IPS DF 4.7 (cell line): Measurements from ENCODE around the gene ASMTL.
"Not testable (repeated sequence)": the region's sequence is repeated elsewhere in the genome, so short reads cannot be mapped to it uniquely, and the experiment has no call there.

Experiments
- DNase-seq: peaks from one replicate; pipeline ENCODE4 v3.0.0-alpha.2; 2013; ENCODE audit warnings: low spot score; ENCODE audit errors: extremely low read depth

The ASMTL gene

DNA sequence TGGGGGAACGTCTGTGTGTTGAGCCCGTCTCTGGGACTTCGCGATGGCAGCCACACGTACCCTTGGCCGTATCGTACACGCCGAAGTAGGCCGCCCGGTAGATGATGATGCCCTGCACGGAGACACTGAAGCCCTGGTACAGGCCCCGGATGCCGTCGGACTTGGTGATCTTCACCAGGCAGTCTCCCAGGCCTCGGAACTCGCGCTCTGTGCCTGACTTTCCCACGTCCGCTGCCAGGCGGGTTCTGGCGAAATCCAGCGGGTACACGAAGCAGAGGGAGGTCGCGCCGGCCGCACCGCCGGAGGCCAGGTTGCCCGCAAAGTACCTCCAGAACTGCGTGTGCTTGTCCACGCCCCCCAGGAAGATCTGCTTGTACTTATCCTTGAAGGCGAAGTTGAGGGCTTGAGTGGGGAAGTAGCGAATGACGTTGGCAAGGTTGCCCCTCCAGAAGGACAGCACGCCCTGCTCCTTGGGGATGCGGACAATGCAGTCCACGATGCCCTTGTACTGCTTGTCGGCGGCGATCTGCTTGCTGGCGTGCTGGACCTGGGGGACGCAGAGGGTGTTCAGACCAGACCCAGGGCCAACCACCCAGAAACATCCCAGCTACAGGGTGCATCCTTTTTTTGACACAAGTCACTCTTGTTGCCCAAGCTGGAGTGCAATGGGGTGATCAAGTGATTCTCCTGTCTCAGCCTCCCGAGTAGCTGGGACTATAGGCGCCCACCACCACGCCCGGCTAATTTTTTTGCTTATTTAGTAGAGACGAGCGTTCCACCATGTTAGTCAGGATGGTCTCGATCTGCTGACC, 63.3 kb downstream of the ASMTL start:
- no peak for DNase-seq

DNA sequence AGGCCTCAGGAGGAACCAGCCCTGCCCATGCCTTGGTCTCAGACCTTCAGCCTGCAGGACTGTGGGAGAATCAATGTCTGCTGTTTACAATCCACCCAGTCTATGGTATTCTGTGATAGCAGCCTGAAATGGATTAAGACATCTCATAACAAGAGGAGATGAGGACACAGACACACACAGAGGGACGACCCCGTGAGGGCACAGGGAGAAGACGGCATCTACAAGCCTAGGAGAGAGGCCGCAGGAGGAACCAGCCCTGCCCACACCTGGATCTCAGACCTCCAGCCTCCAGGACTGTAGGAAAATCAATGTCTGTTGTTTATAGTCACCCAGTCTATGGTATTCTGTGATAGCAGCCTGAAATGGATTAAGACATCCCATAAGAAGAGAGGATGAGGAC, 64.1 kb downstream of the ASMTL start:
- DNase-seq, result no peak

DNA sequence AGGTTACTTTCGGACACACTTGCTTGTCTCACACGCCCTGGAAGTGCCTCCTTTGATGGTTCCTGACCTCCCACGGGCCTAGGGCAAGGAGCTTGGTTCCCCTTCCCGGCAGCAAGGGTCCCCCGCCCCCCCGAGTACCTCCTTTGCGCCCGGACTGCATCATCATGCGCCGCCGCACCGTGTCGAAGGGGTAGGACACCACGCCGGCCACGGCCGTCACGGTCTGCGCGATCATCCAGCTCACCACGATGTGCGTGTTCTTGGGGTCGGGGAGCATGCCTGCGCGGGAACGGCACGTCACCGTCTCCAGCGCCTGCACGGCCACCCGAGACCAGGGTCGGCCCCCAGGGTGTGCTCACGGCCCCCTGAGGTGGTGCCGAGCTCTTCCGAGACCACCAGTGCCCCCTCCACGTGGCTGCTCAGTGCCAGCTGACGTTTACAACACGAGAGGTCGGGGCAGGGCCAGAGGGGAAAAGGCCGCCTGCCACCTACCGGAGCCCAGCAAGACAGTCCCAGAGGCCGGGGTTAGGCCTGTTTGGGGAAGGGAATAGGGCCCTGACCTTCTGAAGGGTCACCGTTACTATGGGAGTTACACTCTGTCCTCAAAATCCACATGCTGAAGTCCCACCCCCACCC, 65.5 kb downstream of the ASMTL start:
- no peak for DNase-seq

DNA sequence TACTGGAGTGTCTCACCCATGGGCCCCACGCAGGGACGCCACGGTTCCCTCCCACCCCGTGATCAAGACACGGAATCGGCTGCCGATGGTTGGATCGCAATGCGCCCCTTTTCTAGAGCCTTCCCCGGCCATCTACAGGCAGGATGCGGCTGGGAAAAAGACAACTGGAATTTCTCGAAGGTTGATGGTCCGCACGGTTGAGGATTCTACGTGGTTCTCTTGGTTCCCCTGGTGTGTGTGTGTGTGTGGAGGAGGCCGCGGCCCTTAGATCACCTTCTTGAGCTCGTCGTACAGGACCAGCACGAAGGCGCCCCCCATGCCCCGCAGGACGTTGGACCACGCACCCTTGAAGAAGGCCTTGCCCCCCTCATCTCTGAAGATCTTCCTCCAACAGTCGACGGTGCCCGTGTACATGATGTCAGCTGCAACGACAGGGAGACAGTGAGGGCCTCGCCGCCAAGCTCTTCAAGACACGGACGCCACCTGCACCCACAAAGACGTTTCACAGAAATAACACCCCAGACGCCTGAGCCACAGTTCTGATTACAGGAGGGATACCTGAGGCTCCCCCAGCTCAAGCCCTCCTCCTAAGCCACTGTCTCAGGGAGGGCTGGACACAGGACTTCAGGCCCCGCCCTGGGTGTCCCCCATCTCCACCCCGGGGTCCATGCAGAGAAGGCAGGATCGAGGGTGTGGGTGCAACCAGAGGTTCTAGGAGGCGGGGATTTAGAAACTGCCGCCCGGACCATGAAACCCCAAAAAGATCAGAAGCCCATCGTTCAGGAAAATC, 66.2 kb downstream of the ASMTL start:
- no peak for DNase-seq

DNA sequence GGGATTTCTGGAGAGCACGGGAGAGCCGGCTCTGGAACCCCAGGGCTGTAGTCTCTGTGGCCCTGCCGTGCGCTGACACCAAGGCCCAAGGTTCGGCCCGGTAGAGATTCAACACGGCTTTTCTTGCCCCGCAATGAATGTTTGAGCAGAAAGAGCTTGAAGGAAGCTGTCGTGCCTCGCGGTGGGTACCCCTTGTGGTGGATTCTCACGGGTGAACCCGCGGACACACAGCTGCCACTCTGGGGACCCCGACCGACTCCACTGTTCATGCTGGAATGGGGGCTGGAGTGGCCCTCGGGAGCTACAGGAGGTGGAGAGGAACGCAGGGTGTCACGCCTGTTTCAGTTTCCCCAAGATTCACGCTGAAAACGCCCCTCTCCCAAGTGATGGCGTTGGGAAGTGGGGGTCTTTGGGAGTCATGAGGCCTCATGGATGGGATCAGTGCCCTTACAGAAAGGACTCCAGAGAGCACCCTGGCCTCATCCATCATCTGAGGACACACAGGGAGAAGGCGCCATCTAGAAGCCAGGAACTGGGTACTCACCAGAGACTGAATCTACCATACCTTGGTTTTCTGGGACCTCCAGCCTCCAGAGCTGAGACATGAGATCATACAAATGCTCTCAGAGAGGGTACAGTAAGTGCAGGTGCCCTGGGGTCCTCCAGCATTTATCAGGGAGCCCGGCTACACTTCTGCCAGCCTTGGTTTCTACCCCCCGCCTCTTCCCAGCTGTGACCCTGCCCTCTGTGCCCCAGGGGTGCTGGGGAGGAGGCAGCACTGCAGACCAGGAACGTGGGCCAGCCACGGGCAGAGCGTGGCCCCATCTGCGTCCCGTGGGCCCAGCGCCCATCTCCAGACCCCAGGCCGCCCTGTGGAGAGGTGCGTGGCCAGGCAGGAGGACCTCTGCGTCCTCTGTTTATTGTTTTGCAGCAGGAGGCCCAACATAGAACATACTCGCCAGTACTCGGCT, 67.2 kb downstream of the ASMTL start:
- no peak for DNase-seq

DNA sequence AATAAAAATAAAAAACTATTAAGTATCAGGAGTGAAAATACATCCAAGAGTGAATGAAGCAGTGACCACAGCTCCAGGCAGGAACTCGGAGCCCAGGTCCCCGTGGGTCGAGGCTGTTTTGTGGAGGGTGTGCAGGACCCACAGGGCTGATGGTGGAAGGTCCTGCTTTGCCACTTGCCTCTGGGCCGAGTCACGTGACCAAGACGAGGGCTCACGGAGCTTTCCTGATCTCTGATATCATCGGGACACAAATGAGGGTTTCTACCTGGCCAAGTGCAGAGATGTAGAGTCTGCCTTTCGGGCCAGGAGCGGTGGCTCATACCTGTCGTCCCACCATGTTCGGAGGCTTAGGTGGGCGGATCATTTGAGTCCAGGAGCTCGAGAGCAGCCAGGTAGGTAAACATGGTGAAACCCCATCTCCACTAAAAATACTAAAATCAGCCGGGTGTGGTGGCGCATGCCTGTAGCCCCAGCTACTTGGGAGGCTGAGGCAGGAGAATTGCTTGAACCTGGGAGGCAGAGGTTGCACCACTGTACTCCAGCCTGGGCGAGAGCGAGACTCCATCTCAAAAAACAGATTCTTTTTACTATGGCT, 68.0 kb downstream of the ASMTL start:
- no peak for DNase-seq

DNA sequence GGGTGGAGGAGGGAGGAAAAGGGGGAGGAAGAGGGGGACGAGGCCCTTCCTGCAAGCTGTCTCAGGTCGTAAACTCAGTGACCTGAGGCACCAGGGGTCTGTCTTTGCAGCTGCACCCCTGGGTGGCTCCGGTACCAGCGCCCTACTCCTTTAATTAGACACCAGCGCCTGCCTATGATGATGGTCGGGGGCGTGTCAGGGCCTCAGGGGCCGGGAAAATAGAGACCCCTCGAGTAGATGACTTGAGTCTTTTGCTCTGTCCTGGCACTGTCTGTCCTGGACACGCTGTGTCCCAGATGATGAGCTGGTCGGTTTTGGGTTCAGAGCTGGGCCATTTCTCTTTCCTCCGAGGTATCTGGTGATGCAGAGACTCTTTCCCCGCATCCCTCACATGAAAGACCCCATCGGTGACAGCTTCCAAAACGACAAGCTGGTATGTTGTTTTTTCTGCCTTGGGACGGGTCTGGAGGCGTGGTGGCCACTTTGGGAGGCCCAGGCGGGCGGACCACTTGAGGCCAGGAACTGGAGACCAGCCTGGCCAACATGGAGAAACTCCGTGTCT, 72.0 kb downstream of the ASMTL start:
- no peak for DNase-seq

DNA sequence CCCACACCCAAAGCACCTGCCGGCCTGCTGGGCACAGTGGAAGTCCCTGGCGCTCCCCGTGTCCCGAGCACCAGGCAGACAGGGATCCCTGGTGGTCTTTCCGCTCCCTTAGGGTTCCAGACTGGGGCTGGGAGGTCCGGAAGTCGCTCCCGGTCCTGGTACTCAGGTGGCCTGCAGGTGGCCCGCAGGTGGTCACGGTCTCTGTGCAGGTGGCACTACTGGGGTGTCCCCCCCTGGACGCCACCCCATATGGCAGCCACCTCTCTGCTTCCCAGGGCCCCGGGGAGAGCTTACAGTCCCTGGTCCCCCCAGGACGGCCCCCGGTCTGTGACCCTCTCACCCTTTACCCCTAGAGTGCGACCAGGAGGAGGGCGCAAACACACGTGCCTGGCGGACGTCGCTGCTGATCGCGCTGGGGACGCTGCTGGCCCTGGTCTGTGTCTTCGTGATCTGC, 74.4 kb downstream of the ASMTL start:
- DNase-seq, result no peak

DNA sequence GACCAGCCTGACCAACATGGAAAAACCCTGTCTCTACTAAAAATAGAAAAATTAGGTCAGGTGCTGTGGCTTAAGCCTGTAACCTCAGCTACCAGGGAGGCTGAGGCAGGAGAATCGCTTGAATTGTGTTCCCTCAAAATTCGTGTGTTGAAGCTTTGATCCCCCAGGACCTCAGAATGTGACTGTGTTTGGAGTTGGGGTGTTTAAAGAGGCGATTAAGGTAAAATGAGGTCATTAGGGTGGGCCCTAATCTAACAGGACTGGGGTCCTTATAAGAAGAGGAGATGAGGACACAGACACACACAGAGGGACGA, 84.4 kb downstream of the ASMTL start:
- DNase-seq, result no peak

DNA sequence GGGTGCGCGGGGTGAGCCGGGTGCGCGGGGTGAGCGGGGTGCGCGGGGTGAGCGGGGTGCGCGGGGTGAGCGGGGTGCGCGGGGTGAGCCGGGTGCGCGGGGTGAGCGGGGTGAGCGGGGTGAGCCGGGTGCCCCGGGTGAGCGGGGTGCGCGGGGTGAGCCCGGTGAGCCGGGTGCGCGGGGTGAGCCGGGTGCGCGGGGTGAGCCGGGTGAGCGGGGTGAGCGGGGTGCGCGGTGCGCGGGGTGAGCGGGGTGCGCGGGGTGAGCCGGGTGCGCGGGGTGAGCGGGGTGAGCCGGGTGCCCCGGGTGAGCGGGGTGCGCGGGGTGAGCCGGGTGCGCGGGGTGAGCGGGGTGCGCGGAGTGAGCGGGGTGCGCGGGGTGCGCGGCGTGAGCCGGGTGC, 86.3 kb downstream of the ASMTL start:
- DNase-seq, result not testable (repeated sequence)

DNA sequence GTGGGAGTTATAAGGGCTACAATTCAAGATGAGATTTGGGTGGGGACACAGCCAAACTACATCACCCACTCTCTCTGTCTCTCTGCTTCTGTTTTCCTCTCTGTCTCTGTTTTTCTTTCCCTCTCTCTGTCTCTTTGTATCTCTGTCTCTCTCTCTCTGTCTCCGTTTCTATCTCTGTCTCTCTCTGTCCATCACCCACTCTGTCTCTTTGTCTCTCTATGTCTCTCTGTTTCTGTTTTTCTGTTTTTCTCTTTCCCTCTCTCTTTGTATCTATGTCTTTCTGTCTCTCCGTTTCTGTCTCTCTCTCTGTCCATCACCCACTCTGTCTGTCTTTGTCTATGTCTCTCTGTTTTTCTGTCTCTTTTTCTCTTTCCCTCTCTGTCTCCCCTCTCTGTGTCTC, 90.8 kb downstream of the ASMTL start:
- DNase-seq, result no peak

DNA sequence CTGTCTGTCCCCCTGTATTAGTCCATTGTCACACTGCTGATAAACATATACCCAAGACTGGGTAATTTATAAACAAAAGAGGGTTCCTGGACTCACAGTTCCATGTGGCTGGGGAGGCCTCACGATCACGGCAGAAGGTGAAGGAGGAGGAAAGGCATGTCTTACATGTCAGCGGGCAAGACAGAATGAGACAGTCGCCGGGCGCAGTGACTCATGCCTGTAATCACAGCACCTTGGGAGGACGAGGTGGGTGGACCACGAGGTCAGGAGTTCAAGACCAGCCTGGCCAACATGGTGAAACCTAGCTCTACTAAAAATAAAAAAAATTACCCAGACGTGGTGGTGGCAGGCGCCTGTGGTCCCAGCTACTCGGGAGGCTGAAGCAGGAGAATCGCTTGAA, 91.4 kb downstream of the ASMTL start:
- no peak for DNase-seq

DNA sequence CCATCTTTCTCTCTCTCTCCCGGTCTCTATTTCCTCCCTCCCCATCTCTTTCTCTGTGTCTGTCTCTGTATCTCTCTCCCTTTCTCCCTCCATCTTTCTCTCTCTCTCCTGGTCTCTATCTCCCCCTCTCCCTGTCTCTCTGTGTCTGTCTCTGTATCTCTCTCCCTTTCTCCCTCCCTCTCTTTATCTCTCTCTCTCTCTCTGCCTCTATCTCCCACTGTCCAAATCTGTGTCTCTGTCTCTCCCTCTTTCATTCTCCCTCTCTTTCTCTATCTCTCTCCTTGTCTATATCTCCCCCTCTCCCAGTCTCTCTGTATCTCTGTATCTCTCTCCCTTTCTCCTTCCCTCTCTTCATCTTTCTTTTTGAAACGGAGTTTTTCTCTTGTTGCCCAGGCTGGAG, 92.5 kb downstream of the ASMTL start:
- no peak for DNase-seq

DNA sequence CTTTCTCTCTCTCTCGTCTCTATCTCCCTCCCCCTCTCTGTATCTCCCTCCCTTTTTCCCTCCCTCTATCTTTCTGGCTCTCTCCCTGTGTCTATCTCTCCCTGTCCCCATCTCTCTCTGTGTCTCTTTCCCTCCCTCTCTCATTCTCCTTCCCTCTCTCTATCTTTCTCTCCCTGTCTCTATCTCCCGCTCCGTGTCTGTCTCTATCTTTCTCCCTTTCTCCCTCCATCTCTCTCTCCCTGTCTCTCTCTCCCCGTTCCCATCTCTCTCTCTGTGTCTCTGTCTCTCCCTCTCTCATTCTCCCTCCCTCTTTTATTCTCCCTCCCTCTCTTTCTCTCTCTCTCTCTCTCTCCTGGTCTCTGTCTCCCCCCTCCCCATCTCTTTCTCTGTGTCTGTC, 93.2 kb downstream of the ASMTL start:
- DNase-seq, result no peak

DNA sequence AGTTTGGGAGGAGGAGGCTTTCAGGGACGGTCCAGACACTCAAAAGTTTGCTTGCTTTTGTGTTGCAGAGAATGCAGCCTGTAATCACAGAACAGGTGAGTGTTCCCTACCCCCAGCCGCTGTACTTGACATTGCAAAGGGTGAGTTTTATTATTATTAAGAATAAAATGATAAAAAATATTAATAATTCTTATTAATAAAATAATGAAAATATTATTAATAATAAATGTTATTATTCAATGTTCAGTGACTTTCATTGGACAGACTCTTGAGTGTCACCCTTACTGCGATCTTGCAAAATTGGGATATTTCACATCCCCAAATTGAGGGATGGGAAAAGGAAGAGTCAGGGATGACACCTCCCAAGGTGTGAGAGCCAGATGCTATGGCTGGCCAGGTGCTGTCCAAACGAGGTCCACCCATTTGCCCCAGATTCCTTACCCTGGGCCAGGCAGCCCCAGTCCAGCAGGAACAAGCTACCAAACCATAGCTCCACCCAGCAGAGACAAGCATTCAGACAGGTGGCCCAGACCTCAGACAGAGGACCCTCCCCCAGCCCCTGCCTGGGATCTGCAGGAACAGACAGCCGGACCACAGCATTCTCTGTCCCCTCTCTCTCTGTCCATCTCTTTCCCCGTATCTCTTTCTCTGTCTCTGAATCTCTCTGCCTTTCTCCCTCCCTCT, 93.8 kb downstream of the ASMTL start:
- no peak for DNase-seq

DNA sequence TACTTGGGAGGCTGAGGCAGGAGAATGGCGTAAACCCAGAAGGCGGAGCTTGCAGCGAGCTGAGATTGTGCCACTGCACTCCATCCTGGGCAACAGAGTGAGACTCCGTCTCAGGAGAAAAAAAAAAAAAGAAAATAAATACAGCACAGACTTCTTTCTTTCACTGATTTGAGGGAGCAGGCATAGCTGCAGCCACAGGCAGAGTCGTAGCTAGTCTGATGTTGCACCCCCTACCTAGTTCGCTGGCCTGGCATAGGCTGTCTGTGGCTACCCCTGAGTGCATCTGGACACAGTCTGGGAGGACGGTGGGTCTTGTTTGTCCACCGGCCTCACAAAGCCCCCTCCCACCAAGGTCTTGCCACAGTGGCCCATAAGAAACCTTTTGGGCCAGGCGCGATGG, 94.7 kb downstream of the ASMTL start:
- no peak for DNase-seq

DNA sequence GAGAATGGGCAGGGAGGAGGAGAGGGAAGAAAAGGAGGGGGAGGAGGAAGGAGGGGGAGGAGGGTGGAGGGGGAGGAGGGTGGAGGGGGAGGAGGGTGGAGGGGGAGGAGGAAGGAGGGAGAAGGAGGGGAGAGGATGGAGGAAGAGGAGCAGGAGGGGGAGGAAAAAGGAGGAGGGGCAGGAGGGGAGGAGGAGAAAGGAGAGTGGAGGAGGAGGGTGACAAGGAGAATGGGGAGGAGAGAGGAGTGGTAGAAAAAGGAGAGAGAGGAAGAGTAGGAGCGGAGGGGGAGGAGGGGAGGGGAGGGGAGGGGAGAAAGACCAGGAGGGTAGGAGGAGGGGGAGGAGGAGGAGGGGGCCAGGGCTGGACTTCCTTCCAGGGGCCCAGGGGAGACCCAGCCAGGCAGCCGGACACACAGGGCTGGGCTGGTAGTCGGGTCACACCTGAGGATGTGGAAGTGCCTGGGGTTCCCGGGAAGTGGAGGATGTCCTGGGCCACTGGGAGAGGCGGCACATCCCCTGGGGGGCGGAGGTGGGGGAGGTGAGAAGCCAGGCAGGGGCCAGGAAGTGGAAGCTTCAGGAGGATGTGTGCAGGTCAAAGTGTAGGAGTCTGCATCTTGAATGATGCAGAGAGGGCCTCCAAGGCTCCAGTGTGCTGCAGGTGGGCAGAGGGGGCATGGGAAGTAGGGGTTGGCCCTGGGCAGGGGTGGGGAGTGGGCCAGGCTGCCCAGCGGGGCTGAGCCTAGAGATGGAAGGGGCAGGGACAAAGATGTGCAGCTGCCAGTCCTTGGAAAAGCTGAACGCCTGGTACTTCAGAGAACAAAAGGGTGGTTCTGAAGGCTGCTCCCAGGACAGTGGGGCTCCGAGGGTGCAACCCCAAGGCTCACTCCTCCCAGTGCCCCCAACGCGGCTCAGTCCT, 97.3 kb downstream of the ASMTL start:
- DNase-seq, result no peak

DNA sequence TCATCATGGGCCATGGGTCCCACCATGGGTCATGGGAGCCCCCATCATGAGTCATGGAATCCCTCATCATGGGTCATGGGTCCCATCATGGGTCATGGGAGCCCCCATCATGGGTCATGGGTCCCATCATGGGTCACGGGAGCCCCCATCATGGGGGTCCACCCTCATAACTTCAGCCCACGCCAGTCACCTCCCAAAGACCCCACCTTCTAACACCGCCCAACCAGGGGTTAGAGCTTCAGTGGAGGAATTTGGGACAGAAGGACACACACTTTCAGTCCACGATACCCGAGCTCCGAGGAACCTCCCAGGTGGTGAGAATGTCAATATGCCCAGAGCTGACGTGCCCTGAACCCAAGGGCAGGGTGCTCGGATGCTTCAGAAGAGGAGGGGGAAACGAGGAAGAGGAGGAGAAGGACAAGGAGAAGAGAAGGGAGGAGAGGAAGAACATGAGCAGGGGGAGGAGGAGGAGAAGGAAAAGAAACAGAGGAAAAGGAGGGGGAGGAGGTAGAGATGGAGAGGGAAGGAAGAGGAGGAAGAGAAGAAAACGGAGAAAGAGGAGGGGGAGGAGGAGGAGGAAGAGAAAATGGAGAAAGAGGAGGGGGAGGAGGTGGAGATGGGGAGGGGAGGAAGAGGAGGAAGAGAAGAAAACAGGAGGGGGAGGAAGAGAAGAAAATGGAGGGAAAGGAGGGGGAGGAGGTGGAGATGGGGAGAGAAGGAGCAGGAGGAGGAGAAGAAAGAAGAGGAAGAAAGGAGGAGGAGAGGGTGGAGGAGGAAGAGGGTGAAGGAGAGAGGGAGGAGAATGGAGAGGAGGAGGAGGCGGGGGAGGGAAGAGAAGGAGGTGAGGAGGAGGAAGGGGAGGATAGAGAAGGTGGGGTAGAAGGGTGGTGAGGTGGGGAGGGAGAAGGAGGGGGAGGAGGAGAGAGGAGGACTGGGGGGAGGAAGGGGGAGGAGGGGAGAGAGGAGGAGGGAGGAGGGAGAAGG, 98.4 kb downstream of the ASMTL start:
- no peak for DNase-seq
